ENCODE data around the gene PSMF1.

Gene PSMF1, protein sequence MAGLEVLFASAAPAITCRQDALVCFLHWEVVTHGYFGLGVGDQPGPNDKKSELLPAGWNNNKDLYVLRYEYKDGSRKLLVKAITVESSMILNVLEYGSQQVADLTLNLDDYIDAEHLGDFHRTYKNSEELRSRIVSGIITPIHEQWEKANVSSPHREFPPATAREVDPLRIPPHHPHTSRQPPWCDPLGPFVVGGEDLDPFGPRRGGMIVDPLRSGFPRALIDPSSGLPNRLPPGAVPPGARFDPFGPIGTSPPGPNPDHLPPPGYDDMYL

DNA sequence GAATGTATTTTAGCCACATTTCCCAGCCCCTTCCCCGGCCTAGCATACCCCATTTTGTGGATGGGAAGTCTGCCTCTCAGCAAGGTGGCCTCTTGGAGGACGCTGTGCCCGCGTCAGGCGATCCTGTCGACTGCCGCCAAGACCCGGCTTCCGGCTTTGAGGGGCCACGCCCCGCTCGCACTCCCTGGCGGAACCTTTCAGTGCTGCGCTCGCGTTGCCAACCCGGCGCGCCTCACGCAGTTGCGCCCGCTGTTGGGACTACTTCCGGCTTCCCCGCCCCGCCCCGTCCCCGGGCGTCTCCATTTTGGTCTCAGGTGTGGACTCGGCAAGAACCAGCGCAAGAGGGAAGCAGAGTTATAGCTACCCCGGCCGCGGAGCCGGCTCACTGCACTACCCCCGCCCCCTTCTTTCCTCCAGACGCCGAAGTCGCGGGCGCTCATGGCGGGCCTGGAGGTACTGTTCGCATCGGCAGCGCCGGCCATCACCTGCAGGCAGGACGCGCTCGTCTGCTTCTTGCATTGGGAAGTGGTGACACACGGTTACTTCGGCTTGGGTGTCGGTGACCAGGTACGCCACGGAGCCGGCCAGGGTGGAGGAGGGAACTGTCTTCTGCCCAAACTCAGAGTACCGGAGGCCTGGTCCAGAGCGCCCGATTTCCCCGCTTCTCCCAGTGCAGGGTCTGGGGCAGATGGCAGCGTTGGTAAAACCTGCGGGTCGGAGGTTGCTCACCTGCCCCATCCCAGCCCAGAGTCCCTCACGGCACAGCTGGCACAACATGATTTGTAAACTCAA, at the start of gene PSMF1:
Gene PSMF1 (plus strand): TSS at position 267 of the 792 bp plus-strand sequence. CDS start 172 bp downstream, at position 439.
- peak; percentile 87 for DNase-seq

DNA sequence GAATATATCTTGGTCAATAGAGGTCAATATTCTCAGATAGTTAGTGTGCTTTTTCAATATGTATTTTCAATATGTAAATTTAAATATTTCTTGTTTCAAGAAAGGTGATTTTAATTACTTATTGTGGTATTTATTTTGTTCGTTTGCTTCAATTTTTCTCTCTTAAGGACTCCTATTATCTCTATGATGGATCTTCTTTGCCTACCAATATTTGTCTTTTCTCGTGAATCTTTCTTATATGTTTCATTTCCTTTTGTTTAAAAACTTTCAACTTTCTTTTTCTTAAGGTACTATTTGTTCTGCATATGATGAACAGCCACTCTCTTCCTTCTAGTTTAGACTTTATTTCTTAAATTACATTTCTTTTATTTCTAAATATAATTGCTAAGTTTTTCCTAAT, 46.1 kb upstream of the PSMF1 start:
- no peak for DNase-seq

DNA sequence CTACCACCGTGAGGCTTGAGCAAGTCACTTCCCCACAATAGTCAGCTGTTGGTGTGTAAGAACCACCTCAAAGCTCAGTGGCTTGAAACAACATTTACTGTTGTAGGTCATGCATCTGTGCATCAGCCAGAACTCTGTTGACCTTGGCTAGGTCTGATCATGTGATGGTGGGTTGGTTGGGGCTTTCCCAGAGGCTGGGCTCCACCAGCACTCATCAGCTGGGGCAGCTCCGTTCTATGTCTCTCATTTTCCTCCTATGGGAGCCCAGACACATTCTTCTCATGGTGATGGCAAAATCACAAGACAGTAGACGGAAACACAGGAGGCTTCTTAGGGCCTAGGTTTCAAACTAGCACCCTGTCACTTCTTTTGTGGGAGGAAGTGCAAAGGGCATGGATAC, 42.8 kb upstream of the PSMF1 start:
- no peak for DNase-seq

DNA sequence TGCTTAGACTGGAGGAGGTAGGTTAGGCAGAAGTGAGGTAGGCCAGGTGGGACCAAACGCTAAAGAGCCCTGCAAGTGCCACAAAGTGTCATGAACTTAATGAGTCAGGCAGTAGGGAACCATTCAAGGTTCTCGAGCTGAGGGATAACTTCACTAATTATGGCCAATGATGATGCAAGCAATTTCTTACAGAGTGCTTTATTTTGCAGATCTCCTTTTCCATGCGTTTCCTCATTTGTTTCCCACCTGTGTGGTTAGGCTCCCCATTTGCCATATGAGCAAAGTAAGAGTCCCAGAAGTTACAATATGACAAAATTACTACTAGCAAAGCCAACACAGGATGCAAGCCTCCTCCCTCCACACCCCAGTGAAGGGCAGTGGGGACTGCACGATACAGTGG, 36.5 kb upstream of the PSMF1 start:
- no peak for DNase-seq

DNA sequence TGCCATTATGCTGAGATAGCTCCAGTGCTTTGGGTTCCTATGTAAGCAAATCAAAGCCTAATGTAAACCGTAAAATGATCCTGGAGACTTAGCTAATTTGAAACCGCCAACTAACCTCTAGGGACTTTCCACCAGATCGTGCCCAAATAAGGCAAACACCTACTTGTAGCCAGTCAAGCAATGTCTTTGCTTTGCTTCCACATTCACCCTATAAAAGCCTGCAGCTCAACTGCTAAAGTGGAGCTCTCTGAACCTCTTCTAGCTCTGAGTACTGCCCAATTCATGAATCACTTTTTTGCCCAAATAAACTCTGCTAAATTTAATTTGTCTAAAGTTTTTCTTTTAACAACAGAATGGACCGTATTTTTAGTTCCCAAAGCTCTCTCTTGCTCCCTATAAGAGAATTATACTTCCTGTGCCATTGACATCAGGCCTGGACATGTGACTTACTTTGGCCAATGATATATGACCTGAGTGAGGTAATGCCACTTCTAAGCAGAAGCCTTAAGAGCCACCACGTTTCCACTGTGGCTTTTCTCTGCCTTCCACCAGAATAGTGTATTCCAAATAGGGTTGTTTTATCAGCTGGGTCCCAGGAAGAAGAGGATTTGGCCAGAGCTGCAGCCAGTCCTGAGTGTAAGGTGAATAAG, 34.8 kb upstream of the PSMF1 start:
- no peak for DNase-seq

DNA sequence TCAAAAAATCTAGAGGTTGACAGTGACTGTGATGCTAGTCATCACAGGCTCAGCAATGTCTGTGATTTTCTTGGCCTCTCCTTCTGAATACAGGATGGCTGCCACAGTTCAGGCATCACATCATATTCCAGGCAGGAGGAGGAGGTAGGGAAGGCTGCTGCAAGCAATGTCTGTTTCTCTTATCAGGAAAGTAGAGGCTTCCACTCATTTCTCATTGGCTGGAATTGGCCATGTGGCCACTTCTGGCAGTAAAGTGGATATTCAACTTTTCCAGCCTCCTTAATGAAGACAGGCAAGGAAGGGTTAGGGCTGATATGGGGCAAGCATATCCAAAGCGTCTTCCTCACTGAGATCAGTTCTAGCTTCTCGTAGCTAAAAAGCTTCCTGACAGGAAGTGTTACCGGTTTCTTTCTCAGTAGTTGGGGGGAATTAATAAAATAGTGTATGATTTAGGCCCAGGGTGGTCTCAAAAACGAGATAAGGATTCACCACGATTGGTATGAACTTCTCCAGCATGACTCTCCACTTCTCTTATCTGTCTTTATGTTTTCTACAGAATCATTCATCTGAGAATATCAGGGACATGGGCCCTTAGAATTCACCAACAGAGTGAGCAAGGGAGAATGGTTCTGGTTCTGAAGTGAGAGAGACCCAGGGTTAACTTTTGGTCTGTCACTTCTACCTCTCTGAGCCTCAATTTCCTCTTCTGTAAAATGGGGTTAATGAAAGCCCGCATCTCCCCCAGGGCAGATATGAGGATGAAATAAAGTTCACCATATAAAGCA, 32.7 kb upstream of the PSMF1 start:
- no peak for DNase-seq

DNA sequence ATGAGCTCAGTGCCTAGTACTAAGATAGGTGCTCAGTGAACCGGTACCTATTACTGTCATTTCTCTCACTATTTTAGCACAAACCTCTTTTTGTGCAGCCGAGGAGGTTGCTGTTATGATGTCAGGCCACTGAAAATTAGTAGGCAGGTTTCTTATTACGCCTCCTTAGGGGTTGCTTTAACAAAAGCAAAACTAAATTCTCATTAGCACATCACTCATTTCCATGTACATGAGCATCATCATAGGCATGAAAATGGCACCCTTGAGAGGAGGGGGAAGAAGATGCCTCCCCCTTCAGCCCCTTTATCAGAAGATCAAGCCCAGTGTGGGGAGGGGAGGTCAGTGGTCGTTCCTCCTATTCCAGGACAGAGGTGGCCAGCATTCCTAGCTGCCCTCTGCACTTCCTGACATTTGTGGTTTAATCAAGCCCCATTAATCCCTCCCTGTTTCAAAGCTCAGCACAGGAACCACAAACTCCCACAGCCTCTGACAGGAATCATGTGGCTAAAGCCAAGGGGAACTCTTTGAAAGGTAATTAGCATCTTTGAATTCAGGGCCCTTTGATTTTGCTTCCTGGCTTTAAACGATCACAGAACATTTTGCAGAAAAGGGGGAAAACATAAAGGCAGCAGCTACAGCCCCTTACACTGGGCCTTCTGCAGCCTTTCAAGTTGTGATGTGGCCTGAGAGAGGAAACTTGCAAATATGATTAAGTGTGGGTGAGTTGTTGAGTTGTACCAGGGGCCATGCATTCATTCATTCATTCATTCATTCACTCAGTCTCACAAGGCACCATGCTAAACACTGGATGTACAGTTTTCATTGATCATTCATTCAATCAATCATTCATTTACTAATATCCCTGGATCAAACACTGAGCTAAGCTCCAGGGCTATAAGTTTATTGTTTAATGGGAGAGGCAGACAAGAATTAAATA, 31.9 kb upstream of the PSMF1 start:
- no peak for DNase-seq

DNA sequence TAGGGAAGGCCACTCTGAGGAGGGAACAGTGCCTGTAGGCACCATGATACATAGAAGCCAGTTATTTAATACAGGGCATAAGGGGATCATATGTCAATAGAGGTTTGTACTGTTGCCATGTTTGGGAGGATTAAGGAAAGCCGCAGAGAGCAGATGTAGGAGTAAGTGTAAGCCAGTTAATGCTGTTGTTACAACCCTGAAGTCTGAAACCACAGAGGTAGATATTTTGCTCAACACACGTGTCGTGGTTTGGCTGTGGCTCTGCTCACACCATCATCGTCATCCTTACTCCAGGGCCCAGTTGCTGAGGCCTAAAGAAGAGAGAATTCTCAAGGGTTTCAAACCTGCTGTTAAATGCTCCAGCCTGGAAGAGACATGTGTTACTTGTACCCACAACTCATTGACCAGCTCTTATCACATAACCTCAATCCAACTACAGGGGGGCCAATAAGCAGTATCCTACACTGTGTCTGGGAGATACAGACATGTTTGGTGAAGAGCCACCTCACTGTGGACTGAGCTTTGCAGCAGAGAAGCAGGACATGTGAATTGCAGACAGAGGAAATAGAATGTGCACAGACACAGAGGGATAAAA, 31.0 kb upstream of the PSMF1 start:
- DNase-seq = peak; percentile 99

DNA sequence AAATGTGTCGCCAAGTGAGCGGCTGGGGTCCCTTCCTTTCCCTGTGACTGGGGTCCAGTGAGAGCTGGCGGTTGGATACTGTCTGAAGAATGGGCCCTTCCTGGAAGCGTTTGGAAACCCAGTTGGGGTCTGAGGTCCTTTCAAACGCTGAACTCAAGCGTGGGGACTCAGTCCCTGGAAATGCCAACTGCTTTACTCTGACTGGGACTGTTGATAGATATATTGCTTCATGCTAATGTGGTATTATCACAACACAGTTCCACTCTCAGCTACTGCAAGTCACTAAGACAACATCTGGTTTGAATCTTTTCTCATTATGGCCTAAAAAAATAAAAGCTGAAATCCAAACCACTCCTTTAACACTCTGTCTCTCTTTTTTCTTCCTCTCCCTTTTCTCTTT, 23.7 kb upstream of the PSMF1 start:
- no peak for DNase-seq

DNA sequence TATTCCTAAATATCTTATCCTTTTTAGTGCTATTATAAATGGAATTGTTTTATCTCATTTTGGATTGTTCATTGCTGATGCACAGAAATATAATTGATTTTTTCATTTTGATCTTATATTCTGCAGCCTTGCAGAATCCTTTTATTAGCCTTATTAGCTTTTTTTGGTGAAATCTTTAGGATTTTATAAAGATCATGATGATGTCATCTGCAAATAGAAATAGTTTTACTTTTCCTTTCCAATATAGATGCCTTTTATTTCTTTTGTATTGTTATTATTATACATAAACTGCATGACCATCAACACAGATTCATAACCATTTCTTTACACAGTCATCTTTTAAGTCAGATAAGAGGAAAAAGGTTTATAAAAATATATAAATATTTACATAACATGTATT, 16.9 kb upstream of the PSMF1 start:
- DNase-seq = no peak

DNA sequence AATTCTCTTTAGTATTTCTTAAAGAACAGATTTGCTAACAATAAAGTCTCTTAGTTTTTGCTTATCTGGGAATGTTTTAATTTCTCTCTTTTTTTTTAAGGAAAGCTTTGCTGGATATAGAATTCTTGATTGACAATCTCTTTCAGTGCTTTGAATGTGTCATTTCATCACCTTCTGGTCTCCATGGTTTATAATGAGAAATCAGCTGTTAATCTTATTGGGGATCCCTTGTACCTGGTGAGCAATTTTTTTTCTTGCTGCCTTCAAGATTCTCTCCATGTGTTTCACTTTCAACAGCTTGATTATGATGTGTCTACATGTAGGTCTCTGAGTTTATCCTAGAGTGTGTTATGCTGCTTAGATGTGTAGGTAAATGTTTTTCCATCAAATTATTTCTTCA, 16.4 kb upstream of the PSMF1 start:
- DNase-seq = no peak

DNA sequence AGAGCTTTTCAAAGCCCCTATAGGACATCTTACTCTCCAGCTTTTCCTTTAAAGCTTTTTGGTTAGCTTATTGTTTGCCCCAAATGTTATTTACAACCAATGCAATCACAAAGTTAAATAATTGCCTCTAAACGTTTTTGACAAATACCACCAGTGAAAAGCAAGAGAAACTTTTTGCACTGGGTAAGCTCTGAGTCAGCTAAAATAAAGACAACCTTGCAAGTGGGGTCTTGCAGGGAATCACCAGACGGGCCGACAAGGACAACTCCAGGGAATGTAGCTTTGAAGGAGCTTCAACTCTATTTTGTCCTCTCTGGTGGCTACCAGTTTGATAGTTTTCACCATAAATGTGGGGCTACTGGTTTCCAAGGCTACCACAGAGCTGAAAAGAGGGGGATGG, 14.7 kb upstream of the PSMF1 start:
- DNase-seq = no peak

DNA sequence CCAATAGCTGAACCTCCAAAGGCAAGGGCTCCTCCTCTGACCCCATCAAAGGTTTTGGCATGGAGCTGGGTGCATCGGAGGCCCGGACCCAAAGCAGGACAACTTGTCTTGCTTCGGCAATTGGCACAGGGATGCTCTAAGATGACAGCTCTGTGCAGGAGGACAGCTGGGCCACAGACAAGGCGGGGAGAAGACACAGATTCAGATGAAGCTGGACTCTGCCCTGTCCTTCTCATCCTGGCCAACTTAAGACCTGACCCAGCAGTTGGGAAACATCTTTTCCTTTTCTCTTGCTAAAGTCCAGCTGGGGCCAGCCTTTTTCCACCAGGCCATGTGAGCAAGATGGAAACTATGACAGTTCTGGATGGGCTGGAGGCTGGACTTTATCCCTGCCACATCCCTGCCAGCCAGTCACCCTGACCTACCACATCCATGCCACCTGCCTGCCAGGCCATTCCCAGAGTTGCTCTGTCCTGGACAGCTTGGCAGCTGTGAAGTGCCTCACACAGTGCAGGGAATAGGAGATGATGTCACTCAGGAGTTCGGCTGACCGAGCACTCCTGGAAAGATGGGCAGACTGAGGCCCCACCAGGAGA, 12.7 kb upstream of the PSMF1 start:
- no peak for DNase-seq

DNA sequence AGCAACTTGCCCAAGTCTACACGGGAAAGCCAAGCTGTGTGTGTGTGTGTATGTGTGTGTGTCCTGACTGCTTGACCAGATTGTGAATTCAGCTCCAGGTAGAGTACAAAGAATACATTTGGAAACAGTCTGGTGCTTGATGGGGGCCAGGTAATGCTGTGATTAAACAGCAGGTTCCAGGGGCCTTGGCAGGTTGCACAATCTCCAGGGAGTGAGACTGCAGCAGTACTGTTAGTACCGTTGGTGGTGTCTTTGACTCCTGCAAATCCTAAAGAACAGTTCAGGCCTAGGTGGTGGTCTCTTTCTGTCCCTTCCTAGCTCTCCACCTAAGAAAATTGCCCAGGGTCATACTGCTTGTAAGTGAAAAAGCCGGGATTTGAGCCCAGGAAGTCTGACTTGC, 11.2 kb upstream of the PSMF1 start:
- no peak for DNase-seq

DNA sequence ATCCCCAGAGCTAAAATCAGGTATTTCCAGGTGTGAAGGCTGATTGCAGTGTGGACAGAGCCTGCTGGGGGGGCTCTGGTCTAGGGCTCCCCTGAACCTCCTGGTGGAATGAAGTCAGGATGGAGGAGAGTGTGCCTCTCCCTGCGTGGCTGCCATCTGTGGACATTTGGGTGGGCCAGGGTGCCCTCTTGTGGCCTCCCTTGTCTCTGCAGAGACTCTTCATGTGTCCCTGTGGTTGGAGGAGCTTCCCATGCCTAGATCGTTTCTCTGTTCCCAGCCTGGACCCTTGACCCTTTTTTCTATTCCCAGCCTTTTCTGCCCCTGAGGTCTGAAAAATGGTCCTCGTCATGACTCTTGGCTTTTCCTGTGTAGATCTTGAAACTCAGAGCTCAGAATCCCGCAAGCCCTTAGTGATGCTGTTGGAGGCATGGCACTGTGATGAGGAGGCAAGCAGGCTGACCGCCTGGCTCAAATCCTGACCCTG, 9.9 kb upstream of the PSMF1 start:
- peak; percentile 14 for DNase-seq

DNA sequence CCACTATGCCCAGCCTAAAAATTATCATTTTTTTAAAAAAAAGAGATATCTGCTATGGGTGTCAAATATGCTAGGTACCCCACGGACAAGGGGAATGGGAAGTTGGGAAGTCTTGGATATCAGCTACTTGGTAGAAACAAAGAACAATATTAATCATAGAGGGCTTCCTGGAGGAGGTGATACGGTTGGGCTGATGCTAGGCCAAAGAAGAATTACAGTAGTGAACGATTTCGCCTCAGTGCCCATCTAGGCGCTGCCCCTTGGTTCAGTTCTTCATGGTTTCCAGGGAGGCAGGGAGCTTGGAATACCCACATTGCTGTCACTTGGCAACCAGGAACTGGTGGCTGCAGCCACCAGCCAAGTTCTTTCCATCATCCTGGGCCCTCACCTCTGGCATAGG, 5.5 kb upstream of the PSMF1 start:
- no peak for DNase-seq

DNA sequence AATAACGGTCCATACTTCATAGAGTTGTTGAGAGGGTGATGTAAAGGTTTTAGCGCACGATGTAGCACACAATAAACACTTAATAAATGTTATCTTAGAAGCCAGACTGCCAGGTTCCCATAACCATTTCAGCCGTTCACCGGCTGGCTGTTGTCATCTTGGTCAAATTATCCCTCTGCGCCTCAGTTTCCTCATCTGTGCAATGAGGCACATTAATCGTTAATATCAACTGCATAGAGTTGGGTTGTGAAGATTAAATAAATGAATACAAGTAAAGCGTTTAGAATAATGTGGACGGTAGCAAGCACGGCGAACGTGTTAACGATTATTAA, 432 bp upstream of the PSMF1 start:
- DNase-seq = no peak

DNA sequence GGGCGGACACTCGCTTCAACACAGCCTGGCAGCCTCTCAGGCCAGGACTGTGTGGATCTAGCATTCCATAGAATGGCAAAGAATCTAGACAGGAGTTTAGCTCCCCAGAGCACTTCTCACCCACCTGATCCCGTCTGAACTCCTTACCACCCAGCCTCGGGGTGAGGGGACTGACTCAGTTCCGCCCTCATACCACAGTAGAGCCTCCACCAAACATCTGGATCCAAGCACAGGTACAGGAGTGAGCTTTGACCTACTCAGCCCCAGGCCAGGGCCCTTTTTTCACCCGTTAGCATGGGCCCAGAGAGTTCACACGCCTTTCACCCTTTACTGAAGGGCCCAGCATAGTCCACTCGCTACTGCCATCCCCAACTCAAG, 715 bp downstream of the PSMF1 start:
- DNase-seq = no peak

DNA sequence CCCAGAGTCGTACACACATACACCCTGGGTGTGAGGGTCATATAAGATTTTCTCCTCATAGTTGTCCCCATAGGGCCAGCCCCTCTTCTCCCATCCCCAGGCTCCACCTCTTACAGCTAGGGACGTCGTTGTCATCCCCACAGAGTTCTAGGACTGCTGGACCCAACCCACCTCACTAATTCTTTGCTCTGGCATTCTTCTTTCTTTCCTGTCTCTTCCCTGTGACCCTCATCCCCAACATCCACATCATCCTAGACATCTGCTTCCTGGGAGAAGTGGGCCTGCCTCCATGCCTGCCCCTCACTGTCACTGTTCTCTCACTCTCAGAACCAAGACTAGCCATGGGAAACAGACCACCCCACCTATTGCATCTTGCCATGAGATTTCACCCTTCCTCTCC, 1.1 kb downstream of the PSMF1 start:
- DNase-seq = no peak

DNA sequence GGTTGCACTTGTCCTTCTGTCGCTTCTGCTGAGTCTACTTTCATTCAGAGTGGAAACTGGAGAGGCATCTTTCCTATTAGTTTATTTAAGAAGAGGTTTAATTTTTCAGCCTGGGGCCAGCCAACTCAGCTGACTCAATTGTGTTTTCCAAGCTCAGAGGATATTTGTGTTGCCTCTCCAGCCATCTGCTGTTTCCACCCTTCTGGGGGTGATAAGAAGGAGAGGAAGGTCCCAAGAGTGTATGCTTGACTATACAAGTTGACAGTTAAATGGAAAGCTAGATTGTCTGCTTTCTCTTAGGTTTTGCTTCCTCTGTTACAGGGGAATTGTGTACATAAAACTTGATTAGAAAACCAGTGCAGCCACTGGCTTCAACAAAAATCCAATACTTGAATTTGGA, 3.0 kb downstream of the PSMF1 start:
- peak; percentile 48 for DNase-seq

All from NCI-H524 treated with DMSO at 0.1 percent for 48 hours (cell line).